Measurements from ENCODE around the gene CLDN24.

GRCh38 chr4:183337349-183337748, 15.1 kb upstream of the CLDN24 start:
- TF ChIP-seq POLR2A (IDR thresholded peaks at IDR 0.05), result no peak
- TF ChIP-seq, protein P1, sequence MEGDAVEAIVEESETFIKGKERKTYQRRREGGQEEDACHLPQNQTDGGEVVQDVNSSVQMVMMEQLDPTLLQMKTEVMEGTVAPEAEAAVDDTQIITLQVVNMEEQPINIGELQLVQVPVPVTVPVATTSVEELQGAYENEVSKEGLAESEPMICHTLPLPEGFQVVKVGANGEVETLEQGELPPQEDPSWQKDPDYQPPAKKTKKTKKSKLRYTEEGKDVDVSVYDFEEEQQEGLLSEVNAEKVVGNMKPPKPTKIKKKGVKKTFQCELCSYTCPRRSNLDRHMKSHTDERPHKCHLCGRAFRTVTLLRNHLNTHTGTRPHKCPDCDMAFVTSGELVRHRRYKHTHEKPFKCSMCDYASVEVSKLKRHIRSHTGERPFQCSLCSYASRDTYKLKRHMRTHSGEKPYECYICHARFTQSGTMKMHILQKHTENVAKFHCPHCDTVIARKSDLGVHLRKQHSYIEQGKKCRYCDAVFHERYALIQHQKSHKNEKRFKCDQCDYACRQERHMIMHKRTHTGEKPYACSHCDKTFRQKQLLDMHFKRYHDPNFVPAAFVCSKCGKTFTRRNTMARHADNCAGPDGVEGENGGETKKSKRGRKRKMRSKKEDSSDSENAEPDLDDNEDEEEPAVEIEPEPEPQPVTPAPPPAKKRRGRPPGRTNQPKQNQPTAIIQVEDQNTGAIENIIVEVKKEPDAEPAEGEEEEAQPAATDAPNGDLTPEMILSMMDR (IDR thresholded peaks at IDR 0.05 in 4 of 5, conservative IDR thresholded peaks at IDR 0.05 in 1 of 5), result no peak

All from gastrocnemius medialis (tissue), 4 donors.